Ovary (tissue), 9 donors: ENCODE results near the gene PLCB4. TPM values are rescaled to one million over a fixed set of nuclear protein-coding genes. Genes with fewer than 3 reads are reported as not detected.

Experiments
- DNase-seq, 5 donors: peaks; one replicate each; pipeline ENCODE4 v3.0.0-alpha.2; 2019 to 2020
- H3K27ac ChIP-seq, 2 donors: fragments of 200-600 bp; one replicate each; pipeline versions ENCODE4 v1.5.1 to v1.8.0; 2019 to 2022
- H3K27me3 ChIP-seq: fragments of 200-600 bp; one replicate; pipeline ENCODE4 v1.8.0; 2022
- H3K36me3 ChIP-seq: fragments of 200-600 bp; sonication (generic); one replicate; pipeline ENCODE4 v1.5.1; 2019
- H3K4me1 ChIP-seq: one replicate; pipeline ENCODE4 v1.8.1; 2013; ENCODE audit warnings: mild to moderate bottlenecking, moderate library complexity; ENCODE audit not compliant: insufficient read depth
- H3K4me3 ChIP-seq: fragments of 200-600 bp; sonication (generic); one replicate; pipeline ENCODE4 v1.5.1; 2017
- H3K9me3 ChIP-seq, 2 donors: fragments of 200-600 bp in 1 of 2; sonication (generic) in 1 of 2; one replicate each; pipeline versions ENCODE4 v1.5.1 to v1.8.1; 2013 to 2019; ENCODE audit warnings: mild to moderate bottlenecking in 1 of 2, moderate library complexity in 1 of 2
- CTCF ChIP-seq, 3 donors: fragments of 450-650 bp in 2 of 3; fragments of 200-600 bp in 1 of 3; IDR thresholded peaks; one replicate each; pipeline versions ENCODE4 v1.5.1 to v1.8.0; 2016 to 2022; ENCODE audit warnings: antibody characterized with exemption in 3 of 3, mild to moderate bottlenecking in 1 of 3
- EP300 ChIP-seq: sonication (generic); formaldehyde crosslinking; IDR thresholded peaks from one replicate; pipeline ENCODE4 v1.6.1; 2017; ENCODE audit warnings: antibody characterized with exemption
- POLR2A ChIP-seq: fragments of 450-650 bp; IDR thresholded peaks from one replicate; pipeline ENCODE4 v1.6.1; 2017; ENCODE audit warnings: antibody characterized with exemption, mild to moderate bottlenecking, moderate library complexity
- WGBS, 3 donors: extraction: QIAGEN DNeasy Blood & Tissue Kit in 1 of 3; methylation state at CpG; one replicate each; pipeline versions ENCODE4 v1.1.5 to v1.1.7; 2013 to 2017; 5-methylcytosine and 5-hydroxymethylcytosine counted together
- intact Hi-C, 4 donors: fragments of 100-400 bp; cut with DNase I; formaldehyde crosslinking; loops; one replicate each; pipeline versions ENCODE4 v1.11.0 to v1.15.1; 2022 to 2023
- polyA plus RNA-seq, 2 donors: library from polyadenylated mRNA; stranded (reverse); fragments of 200-250 nt in 1 of 2; fragments of 350-450 nt in 1 of 2; fragmentation: Illumina TruSeq in 1 of 2; extraction: RNeasy Lipid Tissue Mini Kit (QIAGEN cat#74804) in 1 of 2; gene quantifications; one replicate each; pipeline ENCODE4 v1.2.3, GENCODE V29; 2013 to 2014
- total RNA-seq, 7 donors: library from RNA; depleted of rRNA in 2 of 7; stranded (reverse); fragments of >200 nt in 2 of 7; fragmentation: NEBNext Ultra II Directional in 3 of 7; extraction: Animal tissue kit (Norgen Biotek cat#: 25700) in 3 of 7; gene quantifications; one replicate each; pipeline versions ENCODE4 v1.1.0 to v1.2.4, GENCODE V29; 2016 to 2023
- donor health status: DM: no; HTN: no; CAD: no; lungs with moderate emphysema.
- donor health status: DM: no; HTN: no; CAD: no.
- donor health status: Bipolar disorder and iron deficiency.
- donor health status: DM: yes; HTN: yes; CAD: no.
- donor health status: DM: no; HTN: no; CAD: no.
- donor health status: DM: yes; HTN: yes; CAD: no.

The PLCB4 gene
- total and polyA plus RNA-seq, 9 donors: 2.8 to 11.8 (median 5.6) TPM

GRCh38 chr20:9339708-9340107, 270.8 kb downstream of the PLCB4 start:
- intact Hi-C loops: no loop called here
- no peaks in the 10 kb centered on the region for H3K36me3 ChIP-seq
- no peaks in the 10 kb centered on the region for H3K27me3 ChIP-seq
- no peaks in the 10 kb centered on the region for H3K9me3 ChIP-seq
- WGBS, 3 donors: 88 to 96% (median 92%) methylated on average over 3 of the region's 3 CpGs
- H3K4me3 ChIP-seq: no peak overlapping the region
- no peaks in the 10 kb centered on the region for H3K4me1 ChIP-seq
- no peak overlapping the region for H3K27ac ChIP-seq
- TF ChIP-seq CTCF (IDR thresholded peaks at IDR 0.05) (no peak), POLR2A (no peak), EP300 (no peak)
- DNase-seq: no peak

- WGBS, 3 donors: 59 to 84% (median 65%) methylated on average over 2 of the region's 2 CpGs
- no peak overlapping the region for H3K27ac ChIP-seq
- no peaks in the 10 kb centered on the region for H3K27me3 ChIP-seq
- H3K4me1 ChIP-seq: no peaks in the 10 kb centered on the region
- intact Hi-C loops: no loop called here
- no peaks in the 10 kb centered on the region for H3K9me3 ChIP-seq
- TF ChIP-seq CTCF (IDR thresholded peaks at IDR 0.05): no peak
- no peak for TF ChIP-seq POLR2A
- TF ChIP-seq EP300: no peak
- no peaks in the 10 kb centered on the region for H3K36me3 ChIP-seq
- no peak overlapping the region for H3K4me3 ChIP-seq
- no peak for DNase-seq
Measured at GRCh38 chr20:9342651-9343050, 273.8 kb downstream of the PLCB4 start.

- intact Hi-C loops: no loop called here
- no peak overlapping the region for H3K27ac ChIP-seq
Measured at GRCh38 chr20:9344083-9344920, 275.4 kb downstream of the PLCB4 start.

GRCh38 chr20:9348316-9348715, 279.4 kb downstream of the PLCB4 start:
- intact Hi-C loops: no loop called here
- TF ChIP-seq POLR2A (no peak), CTCF (IDR thresholded peaks at IDR 0.05) (no peak), EP300 (no peak)
- no peaks in the 10 kb centered on the region for H3K4me1 ChIP-seq
- DNase-seq: no peak
- H3K27ac ChIP-seq: no peak overlapping the region
- H3K36me3 ChIP-seq: no peaks in the 10 kb centered on the region
- H3K4me3 ChIP-seq: no peak overlapping the region
- no peaks in the 10 kb centered on the region for H3K27me3 ChIP-seq
- 84 to 86% (median 85%) methylated on average over 3 of the region's 3 CpGs for WGBS, 3 donors
- H3K9me3 ChIP-seq: no peaks in the 10 kb centered on the region

More at GRCh38 chr20:9344083-9344920, 275.4 kb downstream of the PLCB4 start:
- DNase-seq: no peak
- TF ChIP-seq POLR2A (no peak), CTCF (IDR thresholded peaks at IDR 0.05) (no peak)
- Histone ChIP-seq H3K9me3 (no peaks in the 10 kb centered on the region), H3K36me3 (no peaks in the 10 kb centered on the region), H3K27me3 (no peaks in the 10 kb centered on the region), H3K4me3 (no peak overlapping the region), H3K4me1 (no peaks in the 10 kb centered on the region)
- 35 to 50% (median 37%) methylated on average over 11 of the region's 11 CpGs for WGBS, 3 donors
